Ishikawa (cell line): ENCODE data around the gene ATP23.

Experiments
- CEBPB ChIP-seq: IDR thresholded peaks from 2 replicates; pipeline ENCODE4 v1.6.1; 2012
- CREB1 ChIP-seq: IDR thresholded peaks from 2 replicates; pipeline ENCODE4 v1.6.1; 2012; ENCODE audit warnings: low read depth
- EGR1 ChIP-seq: IDR thresholded peaks from 2 replicates; pipeline ENCODE4 v1.6.1; 2012
- EP300 ChIP-seq: IDR thresholded peaks from 2 replicates; pipeline ENCODE4 v1.6.1; 2012; ENCODE audit warnings: borderline replicate concordance
- FOXM1 ChIP-seq: IDR thresholded peaks from 2 replicates; pipeline ENCODE4 v1.6.1; 2012; ENCODE audit warnings: low read depth, borderline replicate concordance
- NFIC ChIP-seq: IDR thresholded peaks from 2 replicates; pipeline ENCODE4 v1.6.1; 2012
- RAD21 ChIP-seq: IDR thresholded peaks from 2 replicates; pipeline ENCODE4 v1.6.1; 2012; ENCODE audit warnings: low read depth
- TAF1 ChIP-seq: IDR thresholded peaks from 2 replicates; pipeline ENCODE4 v1.6.1; 2012; ENCODE audit warnings: low read depth, mild to moderate bottlenecking
- TCF12 ChIP-seq: IDR thresholded peaks from 2 replicates; pipeline ENCODE4 v1.6.1; 2012; ENCODE audit warnings: low read depth
- TEAD4 ChIP-seq: IDR thresholded peaks from 2 replicates; pipeline ENCODE4 v1.6.1; 2012
- YY1 ChIP-seq: IDR thresholded peaks from 2 replicates; pipeline ENCODE4 v1.6.1; 2012; ENCODE audit warnings: low read depth
- ZBTB7A ChIP-seq: IDR thresholded peaks from 2 replicates; pipeline ENCODE4 v1.6.1; 2012; ENCODE audit warnings: low read depth
- TF ChIP-seq, protein P1 (sequence below): IDR thresholded peaks from 2 replicates; pipeline ENCODE4 v1.6.1; 2012
- TF ChIP-seq, protein P2 (sequence below): IDR thresholded peaks from 2 replicates; pipeline ENCODE4 v1.6.1; 2012; ENCODE audit warnings: low read depth, mild to moderate bottlenecking
- TF ChIP-seq, protein P3 (sequence below): IDR thresholded peaks from 2 replicates; pipeline ENCODE4 v1.6.1; 2012

Gene ATP23

DNA sequence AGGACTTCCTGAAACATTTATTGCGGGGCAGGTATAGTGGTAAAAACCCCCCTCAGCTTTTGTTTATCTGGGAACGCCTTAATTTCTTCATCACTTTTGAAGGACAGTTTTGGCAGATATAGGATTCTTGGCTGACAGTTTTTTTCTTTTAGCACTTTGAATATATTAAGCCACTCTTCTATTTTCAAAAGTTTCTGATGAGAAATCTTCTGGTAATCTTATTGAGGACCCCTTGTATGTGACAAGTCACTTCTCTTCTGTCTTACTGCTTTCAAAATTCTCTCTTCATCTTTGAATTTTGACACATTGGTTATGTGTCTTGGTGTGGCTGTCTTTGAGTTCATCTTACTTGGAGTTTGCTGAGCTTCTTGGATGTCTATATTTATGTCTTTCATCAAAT is 59.1 kb downstream of the ATP23 start:
- TF ChIP-seq, protein P1, sequence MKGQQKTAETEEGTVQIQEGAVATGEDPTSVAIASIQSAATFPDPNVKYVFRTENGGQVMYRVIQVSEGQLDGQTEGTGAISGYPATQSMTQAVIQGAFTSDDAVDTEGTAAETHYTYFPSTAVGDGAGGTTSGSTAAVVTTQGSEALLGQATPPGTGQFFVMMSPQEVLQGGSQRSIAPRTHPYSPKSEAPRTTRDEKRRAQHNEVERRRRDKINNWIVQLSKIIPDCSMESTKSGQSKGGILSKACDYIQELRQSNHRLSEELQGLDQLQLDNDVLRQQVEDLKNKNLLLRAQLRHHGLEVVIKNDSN = no peak
- TF ChIP-seq FOXM1 = no peak
- no peak for TF ChIP-seq TCF12
- TF ChIP-seq TAF1 = no peak
- no peak for TF ChIP-seq ZBTB7A
- TF ChIP-seq, protein P2, sequence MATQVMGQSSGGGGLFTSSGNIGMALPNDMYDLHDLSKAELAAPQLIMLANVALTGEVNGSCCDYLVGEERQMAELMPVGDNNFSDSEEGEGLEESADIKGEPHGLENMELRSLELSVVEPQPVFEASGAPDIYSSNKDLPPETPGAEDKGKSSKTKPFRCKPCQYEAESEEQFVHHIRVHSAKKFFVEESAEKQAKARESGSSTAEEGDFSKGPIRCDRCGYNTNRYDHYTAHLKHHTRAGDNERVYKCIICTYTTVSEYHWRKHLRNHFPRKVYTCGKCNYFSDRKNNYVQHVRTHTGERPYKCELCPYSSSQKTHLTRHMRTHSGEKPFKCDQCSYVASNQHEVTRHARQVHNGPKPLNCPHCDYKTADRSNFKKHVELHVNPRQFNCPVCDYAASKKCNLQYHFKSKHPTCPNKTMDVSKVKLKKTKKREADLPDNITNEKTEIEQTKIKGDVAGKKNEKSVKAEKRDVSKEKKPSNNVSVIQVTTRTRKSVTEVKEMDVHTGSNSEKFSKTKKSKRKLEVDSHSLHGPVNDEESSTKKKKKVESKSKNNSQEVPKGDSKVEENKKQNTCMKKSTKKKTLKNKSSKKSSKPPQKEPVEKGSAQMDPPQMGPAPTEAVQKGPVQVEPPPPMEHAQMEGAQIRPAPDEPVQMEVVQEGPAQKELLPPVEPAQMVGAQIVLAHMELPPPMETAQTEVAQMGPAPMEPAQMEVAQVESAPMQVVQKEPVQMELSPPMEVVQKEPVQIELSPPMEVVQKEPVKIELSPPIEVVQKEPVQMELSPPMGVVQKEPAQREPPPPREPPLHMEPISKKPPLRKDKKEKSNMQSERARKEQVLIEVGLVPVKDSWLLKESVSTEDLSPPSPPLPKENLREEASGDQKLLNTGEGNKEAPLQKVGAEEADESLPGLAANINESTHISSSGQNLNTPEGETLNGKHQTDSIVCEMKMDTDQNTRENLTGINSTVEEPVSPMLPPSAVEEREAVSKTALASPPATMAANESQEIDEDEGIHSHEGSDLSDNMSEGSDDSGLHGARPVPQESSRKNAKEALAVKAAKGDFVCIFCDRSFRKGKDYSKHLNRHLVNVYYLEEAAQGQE = no peak
- TF ChIP-seq RAD21 = no peak
- TF ChIP-seq CEBPB = no peak
- TF ChIP-seq, protein P3, sequence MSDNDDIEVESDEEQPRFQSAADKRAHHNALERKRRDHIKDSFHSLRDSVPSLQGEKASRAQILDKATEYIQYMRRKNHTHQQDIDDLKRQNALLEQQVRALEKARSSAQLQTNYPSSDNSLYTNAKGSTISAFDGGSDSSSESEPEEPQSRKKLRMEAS = no peak
- no peak for TF ChIP-seq EP300
- no peak for TF ChIP-seq NFIC
- TF ChIP-seq TEAD4 = no peak
- TF ChIP-seq YY1 = no peak
- TF ChIP-seq EGR1 = no peak
- no peak for TF ChIP-seq CREB1

DNA sequence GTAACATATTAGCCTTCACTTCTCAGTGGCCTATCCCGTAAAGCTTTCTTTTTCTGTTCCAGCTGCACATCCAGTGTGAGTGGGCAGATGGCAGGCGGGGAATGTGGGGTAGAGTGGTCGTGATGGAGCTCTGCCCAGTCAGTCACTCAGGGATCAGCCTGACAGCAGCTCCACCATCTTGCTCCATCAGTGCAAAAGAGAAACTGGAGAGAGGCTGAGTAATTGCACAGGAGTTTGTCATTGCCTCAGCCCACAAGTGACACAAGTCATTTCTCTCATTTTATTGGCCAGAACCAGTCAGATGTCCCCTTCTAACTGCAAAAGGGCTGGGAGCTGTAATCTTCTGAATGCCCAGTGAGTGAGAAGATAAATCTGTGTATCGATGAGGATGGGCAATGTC is 66.5 kb downstream of the ATP23 start:
- TF ChIP-seq TCF12 (no peak), RAD21 (no peak), EP300 (no peak)
- TF ChIP-seq, protein P1 = no peak

GRCh38 chr12:58008634-58009033 is 67.3 kb downstream of the ATP23 start:
- TF ChIP-seq CREB1 (no peak), TEAD4 (no peak), RAD21 (no peak), TCF12 (no peak), YY1 (no peak), EGR1 (no peak), ZBTB7A (no peak), CEBPB (no peak), EP300 (no peak), TAF1 (no peak), FOXM1 (no peak), NFIC (no peak)
- TF ChIP-seq, protein P3 = no peak
- TF ChIP-seq, protein P1 = no peak
- TF ChIP-seq, protein P2 = no peak
